ENCODE data around the gene IL2RA. TPM values are rescaled to one million over a fixed set of nuclear protein-coding genes. Genes with fewer than 3 reads are reported as not detected.
A peak's percentile ranks its signal among the peaks of the same experiment; 100 is the strongest.

Gene IL2RA
- total and polyA plus RNA-seq, 9 of the 15 experiments (the other 6 are each of a cell fraction or from before 2014, with no cell fraction given): 0.95 TPM; not detected in 8

DNA sequence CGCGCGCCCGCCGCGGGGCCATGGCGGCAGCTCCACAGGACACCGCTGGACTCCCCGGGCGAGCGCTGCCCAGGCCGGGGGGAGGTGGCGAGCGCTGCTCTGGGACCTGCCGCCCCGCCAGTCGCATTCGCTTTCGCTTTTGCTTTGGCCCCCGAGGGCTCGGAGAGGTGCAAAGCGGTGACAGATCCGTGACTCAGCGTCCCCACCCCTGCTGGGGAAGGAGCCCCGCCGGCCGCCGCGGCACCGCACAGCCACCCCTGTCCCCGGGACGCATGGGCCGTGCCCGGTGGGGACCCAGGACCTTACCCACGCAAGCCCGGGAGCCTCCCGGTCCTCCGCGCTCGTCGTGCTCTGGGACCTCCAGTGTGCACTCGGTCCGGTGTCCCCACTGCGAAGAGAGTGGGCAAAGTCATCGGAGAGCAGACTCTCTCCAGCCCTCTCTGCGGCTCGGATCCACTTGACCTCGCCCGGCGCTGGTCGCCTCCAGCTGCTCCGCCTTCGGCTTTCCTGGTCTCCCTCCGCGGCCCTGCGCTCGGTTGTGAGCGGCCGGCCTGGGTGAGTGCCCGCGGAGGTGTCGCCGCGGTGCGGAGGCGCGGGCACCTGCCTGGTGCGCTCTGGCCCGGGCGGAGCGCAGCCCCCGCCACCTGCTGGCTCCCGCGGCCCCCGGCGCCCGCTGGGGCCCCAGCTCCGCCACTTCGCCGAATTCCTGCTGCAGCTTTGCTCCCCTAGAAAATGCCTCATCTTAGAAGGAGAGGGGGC lies 84.5 kb downstream of the IL2RA start, which contains the start of gene IL15RA (continued):
- TF ChIP-seq, protein P1, sequence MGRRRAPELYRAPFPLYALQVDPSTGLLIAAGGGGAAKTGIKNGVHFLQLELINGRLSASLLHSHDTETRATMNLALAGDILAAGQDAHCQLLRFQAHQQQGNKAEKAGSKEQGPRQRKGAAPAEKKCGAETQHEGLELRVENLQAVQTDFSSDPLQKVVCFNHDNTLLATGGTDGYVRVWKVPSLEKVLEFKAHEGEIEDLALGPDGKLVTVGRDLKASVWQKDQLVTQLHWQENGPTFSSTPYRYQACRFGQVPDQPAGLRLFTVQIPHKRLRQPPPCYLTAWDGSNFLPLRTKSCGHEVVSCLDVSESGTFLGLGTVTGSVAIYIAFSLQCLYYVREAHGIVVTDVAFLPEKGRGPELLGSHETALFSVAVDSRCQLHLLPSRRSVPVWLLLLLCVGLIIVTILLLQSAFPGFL (CRISPR knock-in tag; IDR thresholded peaks at IDR 0.05): no peak
- TF ChIP-seq, protein P2, sequence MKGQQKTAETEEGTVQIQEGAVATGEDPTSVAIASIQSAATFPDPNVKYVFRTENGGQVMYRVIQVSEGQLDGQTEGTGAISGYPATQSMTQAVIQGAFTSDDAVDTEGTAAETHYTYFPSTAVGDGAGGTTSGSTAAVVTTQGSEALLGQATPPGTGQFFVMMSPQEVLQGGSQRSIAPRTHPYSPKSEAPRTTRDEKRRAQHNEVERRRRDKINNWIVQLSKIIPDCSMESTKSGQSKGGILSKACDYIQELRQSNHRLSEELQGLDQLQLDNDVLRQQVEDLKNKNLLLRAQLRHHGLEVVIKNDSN (CRISPR knock-in tag; IDR thresholded peaks at IDR 0.05): no peak
- no peak for TF ChIP-seq NR4A1 (CRISPR knock-in tag; IDR thresholded peaks at IDR 0.05)
- no peak for TF ChIP-seq NR4A1 (tag; IDR thresholded peaks at IDR 0.05)
- TF ChIP-seq MEF2D (tag; conservative IDR thresholded peaks at IDR 0.05; ENCODE audit: low read depth): no peak
- no peak for TF ChIP-seq LCOR (CRISPR knock-in tag; IDR thresholded peaks at IDR 0.05)
- no peak for TF ChIP-seq ZKSCAN3 (CRISPR knock-in tag; IDR thresholded peaks at IDR 0.05)
- no peak for TF ChIP-seq RBM22 (IDR thresholded peaks at IDR 0.05; ENCODE audit: low read depth, low read length, poor library complexity, severe bottlenecking)
- no peak for TF ChIP-seq SREBF1 (IDR thresholded peaks at IDR 0.05; ENCODE audit: borderline replicate concordance, low read depth, low read length)
- TF ChIP-seq, protein P3, sequence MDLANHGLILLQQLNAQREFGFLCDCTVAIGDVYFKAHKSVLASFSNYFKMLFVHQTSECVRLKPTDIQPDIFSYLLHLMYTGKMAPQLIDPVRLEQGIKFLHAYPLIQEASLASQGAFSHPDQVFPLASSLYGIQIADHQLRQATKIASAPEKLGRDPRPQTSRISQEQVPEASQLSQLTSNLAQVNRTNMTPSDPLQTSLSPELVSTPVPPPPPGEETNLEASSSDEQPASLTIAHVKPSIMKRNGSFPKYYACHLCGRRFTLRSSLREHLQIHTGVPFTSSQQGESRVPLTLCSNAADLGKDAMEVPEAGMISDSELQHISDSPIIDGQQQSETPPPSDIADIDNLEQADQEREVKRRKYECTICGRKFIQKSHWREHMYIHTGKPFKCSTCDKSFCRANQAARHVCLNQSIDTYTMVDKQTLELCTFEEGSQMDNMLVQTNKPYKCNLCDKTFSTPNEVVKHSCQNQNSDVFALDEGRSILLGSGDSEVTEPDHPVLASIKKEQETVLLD (IDR thresholded peaks at IDR 0.05): peak; percentile 47; the same call in 1 of the 2 replicates
- peak; percentile 78 for TF ChIP-seq MAFG (tag; conservative IDR thresholded peaks at IDR 0.05)
- TF ChIP-seq ILF3 (IDR thresholded peaks at IDR 0.05; ENCODE audit: borderline replicate concordance): no peak
- TF ChIP-seq, protein P4, sequence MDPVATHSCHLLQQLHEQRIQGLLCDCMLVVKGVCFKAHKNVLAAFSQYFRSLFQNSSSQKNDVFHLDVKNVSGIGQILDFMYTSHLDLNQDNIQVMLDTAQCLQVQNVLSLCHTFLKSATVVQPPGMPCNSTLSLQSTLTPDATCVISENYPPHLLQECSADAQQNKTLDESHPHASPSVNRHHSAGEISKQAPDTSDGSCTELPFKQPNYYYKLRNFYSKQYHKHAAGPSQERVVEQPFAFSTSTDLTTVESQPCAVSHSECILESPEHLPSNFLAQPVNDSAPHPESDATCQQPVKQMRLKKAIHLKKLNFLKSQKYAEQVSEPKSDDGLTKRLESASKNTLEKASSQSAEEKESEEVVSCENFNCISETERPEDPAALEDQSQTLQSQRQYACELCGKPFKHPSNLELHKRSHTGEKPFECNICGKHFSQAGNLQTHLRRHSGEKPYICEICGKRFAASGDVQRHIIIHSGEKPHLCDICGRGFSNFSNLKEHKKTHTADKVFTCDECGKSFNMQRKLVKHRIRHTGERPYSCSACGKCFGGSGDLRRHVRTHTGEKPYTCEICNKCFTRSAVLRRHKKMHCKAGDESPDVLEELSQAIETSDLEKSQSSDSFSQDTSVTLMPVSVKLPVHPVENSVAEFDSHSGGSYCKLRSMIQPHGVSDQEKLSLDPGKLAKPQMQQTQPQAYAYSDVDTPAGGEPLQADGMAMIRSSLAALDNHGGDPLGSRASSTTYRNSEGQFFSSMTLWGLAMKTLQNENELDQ (CRISPR knock-in tag; IDR thresholded peaks at IDR 0.05; ENCODE audit: borderline replicate concordance): no peak
- TF ChIP-seq DMBX1 (CRISPR knock-in tag; IDR thresholded peaks at IDR 0.05; ENCODE audit: borderline replicate concordance): no peak
- TF ChIP-seq, protein P5, sequence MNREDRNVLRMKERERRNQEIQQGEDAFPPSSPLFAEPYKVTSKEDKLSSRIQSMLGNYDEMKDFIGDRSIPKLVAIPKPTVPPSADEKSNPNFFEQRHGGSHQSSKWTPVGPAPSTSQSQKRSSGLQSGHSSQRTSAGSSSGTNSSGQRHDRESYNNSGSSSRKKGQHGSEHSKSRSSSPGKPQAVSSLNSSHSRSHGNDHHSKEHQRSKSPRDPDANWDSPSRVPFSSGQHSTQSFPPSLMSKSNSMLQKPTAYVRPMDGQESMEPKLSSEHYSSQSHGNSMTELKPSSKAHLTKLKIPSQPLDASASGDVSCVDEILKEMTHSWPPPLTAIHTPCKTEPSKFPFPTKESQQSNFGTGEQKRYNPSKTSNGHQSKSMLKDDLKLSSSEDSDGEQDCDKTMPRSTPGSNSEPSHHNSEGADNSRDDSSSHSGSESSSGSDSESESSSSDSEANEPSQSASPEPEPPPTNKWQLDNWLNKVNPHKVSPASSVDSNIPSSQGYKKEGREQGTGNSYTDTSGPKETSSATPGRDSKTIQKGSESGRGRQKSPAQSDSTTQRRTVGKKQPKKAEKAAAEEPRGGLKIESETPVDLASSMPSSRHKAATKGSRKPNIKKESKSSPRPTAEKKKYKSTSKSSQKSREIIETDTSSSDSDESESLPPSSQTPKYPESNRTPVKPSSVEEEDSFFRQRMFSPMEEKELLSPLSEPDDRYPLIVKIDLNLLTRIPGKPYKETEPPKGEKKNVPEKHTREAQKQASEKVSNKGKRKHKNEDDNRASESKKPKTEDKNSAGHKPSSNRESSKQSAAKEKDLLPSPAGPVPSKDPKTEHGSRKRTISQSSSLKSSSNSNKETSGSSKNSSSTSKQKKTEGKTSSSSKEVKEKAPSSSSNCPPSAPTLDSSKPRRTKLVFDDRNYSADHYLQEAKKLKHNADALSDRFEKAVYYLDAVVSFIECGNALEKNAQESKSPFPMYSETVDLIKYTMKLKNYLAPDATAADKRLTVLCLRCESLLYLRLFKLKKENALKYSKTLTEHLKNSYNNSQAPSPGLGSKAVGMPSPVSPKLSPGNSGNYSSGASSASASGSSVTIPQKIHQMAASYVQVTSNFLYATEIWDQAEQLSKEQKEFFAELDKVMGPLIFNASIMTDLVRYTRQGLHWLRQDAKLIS (CRISPR knock-in tag; IDR thresholded peaks at IDR 0.05): no peak
- TF ChIP-seq, protein P6, sequence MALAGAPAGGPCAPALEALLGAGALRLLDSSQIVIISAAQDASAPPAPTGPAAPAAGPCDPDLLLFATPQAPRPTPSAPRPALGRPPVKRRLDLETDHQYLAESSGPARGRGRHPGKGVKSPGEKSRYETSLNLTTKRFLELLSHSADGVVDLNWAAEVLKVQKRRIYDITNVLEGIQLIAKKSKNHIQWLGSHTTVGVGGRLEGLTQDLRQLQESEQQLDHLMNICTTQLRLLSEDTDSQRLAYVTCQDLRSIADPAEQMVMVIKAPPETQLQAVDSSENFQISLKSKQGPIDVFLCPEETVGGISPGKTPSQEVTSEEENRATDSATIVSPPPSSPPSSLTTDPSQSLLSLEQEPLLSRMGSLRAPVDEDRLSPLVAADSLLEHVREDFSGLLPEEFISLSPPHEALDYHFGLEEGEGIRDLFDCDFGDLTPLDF (CRISPR knock-in tag; IDR thresholded peaks at IDR 0.05): no peak
